Activated CD4-positive, alpha-beta T cell treated with anti-CD3 and anti-CD28 coated beads, Interleukin-2, amount 50 U/mL, for 16 hours (primary cell): Measurements from ENCODE around the gene ANKIB1.
A peak's percentile ranks its signal among the peaks of the same experiment; 100 is the strongest.
"Not testable (repeated sequence)": the region's sequence is repeated elsewhere in the genome, so short reads cannot be mapped to it uniquely, and the experiment has no call there.

Source experiments
- DNase-seq: peaks from one replicate; pipeline ENCODE4 v3.0.0-alpha.2; 2020

ANKIB1 gene

GRCh38 chr7:92331508-92331907, 85.7 kb downstream of the ANKIB1 start:
- DNase-seq, result no peak

- no peak for DNase-seq
Observed at GRCh38 chr7:92332782-92333181, 87.0 kb downstream of the ANKIB1 start.

GRCh38 chr7:92333866-92334265, 88.1 kb downstream of the ANKIB1 start:
- no peak for DNase-seq

GRCh38 chr7:92335574-92335973, 89.8 kb downstream of the ANKIB1 start:
- DNase-seq, result no peak

GRCh38 chr7:92336662-92337340, 91.0 kb downstream of the ANKIB1 start:
- no peak for DNase-seq

- DNase-seq, result no peak
Observed at GRCh38 chr7:92340016-92340415, 94.2 kb downstream of the ANKIB1 start.

- no peak for DNase-seq
Observed at GRCh38 chr7:92343714-92344113, 97.9 kb downstream of the ANKIB1 start.

GRCh38 chr7:92352009-92352408, 106.2 kb downstream of the ANKIB1 start:
- DNase-seq, result no peak

- DNase-seq, result no peak
Observed at GRCh38 chr7:92354214-92354613, 108.4 kb downstream of the ANKIB1 start.

GRCh38 chr7:92356406-92356805, 110.6 kb downstream of the ANKIB1 start:
- no peak for DNase-seq

- DNase-seq, result no peak
Observed at GRCh38 chr7:92357260-92357659, 111.5 kb downstream of the ANKIB1 start.

GRCh38 chr7:92359179-92359578, 113.4 kb downstream of the ANKIB1 start:
- DNase-seq, result not testable (repeated sequence)

- no peak for DNase-seq
Observed at GRCh38 chr7:92359801-92360200, 114.0 kb downstream of the ANKIB1 start.

GRCh38 chr7:92360387-92360786, 114.6 kb downstream of the ANKIB1 start:
- DNase-seq, result peak; percentile 32

GRCh38 chr7:92362131-92362530, 116.4 kb downstream of the ANKIB1 start:
- DNase-seq, result no peak

- no peak for DNase-seq
Observed at GRCh38 chr7:92366730-92367129, 121.0 kb downstream of the ANKIB1 start.

GRCh38 chr7:92368741-92369140, 123.0 kb downstream of the ANKIB1 start:
- DNase-seq, result no peak

- DNase-seq, result no peak
Observed at GRCh38 chr7:92375013-92375412, 129.2 kb downstream of the ANKIB1 start.

- no peak for DNase-seq
Observed at GRCh38 chr7:92391071-92391470, 145.3 kb downstream of the ANKIB1 start.

GRCh38 chr7:92397542-92397941, 151.8 kb downstream of the ANKIB1 start:
- no peak for DNase-seq

- DNase-seq, result no peak
Observed at GRCh38 chr7:92400013-92400412, 154.2 kb downstream of the ANKIB1 start.

- no peak for DNase-seq
Observed at GRCh38 chr7:92402920-92403759, 157.4 kb downstream of the ANKIB1 start.

GRCh38 chr7:92403760-92404074, 157.9 kb downstream of the ANKIB1 start:
- DNase-seq, result no peak

- DNase-seq, result peak; percentile 22
Observed at GRCh38 chr7:92404170-92404614, 158.4 kb downstream of the ANKIB1 start.

GRCh38 chr7:92409357-92409756, 163.6 kb downstream of the ANKIB1 start:
- no peak for DNase-seq
